ENCODE measurements around the gene SORBS2.
"Not testable (repeated sequence)": the region's sequence is repeated elsewhere in the genome, so short reads cannot be mapped to it uniquely, and the experiment has no call there.

Gene SORBS2

GRCh38 chr4:185559251-185559914 is 252.6 kb downstream of the SORBS2 start:
- not testable (repeated sequence) for DNase-seq (ENCODE audit: low read depth in 2 of 2)

GRCh38 chr4:185554365-185555126 is 257.4 kb downstream of the SORBS2 start:
- DNase-seq (ENCODE audit: low read depth in 2 of 2): no peak

DNA sequence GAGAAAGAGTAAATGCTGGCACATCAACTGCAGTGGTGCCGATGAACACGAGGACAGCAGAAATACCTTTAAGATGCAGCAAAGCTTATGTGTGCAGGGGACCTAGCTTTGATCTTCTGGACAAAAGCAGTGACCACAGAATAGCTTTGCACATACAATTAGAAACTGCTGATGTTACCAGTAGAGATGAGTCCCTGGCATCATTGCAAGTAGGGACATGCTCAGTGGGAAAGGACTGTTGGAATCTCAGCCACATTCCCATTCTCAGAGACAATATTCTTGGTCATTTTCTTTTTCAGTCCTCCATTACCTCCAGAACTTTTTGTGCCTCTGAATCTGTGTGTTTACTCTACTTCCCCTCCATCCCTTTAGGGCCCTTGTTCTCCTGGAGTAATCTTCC is 259.7 kb downstream of the SORBS2 start:
- no peak for DNase-seq (ENCODE audit: low read depth in 2 of 2)

DNA sequence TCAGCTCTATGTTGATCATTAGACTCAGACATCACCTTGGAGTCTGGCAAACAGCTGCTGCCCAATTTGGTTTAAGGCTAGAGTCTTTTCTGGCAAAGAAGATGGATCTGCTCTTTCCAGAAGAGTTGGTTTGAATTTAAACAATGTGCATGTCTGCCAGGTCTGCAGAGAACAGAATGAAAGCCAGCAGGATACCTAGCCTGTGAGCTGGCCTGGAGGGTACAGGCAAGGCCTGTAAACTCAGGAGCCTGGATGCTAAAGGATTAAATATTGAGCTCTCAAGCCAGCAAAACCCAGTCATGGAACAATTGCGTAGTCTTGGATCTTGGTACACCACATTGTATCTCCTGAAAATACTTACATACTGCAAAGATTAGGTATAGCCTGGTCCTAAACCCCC is 261.1 kb downstream of the SORBS2 start:
- no peak for DNase-seq (ENCODE audit: low read depth in 2 of 2)

DNA sequence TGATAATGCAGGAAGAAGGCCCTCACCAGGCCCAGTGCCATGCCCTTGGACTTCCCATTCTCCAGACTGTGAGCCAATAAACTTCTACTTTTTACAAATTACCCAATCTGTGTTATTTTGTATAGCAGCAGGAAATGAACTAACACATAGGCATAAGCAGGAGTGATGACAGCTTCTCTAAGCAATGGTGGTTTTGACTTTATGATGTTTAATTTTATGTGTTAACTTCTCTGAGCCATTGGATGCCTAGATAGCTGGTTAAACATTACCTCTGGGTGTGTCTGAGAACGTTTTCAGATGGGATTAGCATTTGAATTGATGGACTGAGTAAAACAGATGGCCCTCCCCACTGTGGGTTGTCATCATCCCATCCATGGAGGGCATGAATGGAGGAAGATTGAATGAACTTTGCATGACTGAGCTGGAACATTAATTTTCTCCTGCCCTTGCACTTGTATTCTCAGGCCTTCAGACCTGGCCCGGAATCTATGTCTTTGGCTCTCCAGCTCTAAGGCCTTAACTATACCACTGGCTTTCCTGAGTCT is 262.8 kb downstream of the SORBS2 start:
- DNase-seq (ENCODE audit: low read depth in 2 of 2): no peak

DNA sequence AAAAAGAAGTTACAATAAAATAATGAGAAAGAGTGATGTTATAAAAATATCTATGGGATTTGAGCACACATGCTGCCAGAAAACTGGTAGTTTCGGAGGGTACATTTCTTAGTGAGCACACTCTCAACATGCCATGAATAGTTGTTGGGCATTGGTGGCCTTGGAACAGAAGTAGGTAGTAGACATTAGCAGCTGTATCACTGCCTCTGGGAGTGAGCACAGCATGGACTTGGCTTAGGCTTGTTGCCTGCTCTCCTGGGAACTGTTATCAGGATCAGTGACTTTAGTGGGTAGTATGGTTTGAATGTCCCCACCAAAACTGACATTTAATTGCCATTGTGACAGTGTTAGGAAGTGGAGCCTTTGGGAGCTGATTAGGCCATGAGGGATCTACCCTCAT is 263.4 kb downstream of the SORBS2 start:
- DNase-seq (ENCODE audit: low read depth in 2 of 2): no peak

DNA sequence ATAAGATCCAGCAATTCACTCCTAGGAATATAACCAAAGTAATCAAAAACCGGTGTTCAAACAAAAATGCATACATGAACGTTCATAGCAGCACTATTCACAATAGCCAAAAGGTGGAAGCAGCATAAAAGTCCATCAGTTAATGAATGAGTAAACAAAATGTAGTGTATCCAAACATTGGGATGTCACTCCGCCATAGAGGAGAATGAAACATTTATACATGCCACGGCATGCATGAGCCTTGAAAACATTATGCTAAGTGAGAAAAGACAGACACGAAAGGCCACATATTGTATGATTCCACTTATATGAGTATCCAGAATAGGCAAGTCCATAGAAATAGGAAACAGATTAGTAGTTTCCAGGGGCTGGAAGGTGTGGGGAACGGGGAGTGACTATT is 265.7 kb downstream of the SORBS2 start:
- DNase-seq (ENCODE audit: low read depth in 2 of 2): no peak

- DNase-seq (ENCODE audit: low read depth in 2 of 2): no peak
Measured at GRCh38 chr4:185542626-185543315, 269.2 kb downstream of the SORBS2 start.

- DNase-seq (ENCODE audit: low read depth in 2 of 2): no peak
Measured at GRCh38 chr4:185541251-185541727, 270.7 kb downstream of the SORBS2 start.

DNA sequence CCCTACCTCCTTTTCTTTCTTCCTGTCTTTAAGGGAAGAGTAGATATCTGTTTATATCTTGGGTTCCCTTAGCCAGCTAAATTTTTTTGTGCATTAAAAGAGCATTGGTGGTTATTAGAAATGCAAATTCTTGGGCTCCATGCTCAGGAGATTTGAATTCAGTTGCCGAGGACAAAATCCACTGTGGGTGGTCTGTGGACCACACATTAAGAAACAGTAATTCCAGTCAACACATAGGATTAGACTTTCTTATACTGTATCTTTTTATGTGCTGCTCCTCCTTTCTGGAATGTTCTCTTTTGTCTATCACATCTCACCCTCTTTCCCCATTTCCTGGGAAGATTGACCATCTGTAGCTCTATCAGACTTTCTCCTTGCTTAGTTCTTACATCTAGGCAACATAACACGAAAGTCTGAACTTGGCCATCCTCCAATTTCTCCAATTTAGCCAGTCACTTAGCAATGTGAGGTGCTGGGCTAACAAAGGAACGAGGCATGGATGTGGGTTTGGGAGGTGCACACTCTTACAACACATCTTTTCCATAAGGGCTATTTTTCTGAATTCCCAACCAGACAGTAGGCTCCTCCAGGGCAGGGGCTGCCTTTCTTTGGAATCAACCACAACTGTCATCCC is 271.4 kb downstream of the SORBS2 start:
- DNase-seq (ENCODE audit: low read depth in 2 of 2): no peak

GRCh38 chr4:185540040-185540439 is 272.0 kb downstream of the SORBS2 start:
- DNase-seq (ENCODE audit: low read depth in 2 of 2): no peak

DNA sequence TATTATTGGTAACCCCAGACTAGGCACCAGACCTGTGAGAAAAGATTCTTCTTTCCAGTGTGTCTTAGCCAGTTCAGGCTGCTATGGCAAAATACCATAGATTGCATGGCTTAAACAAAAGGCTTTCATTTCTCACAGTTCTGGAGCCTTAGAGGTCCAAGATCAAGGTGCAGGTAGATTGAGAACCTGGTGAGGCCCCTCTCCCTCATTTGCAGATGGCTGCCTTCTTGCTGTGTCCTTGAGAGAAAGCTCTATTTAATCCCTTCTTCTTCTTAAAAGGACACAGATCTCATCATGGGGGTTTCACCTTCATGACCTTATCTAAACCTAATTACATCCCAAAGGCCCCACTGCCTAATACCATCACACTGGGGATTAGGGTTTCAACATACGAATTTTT is 273.2 kb downstream of the SORBS2 start:
- no peak for DNase-seq (ENCODE audit: low read depth in 2 of 2)

GRCh38 chr4:185536411-185536709 is 275.6 kb downstream of the SORBS2 start:
- DNase-seq (ENCODE audit: low read depth in 2 of 2): no peak

GRCh38 chr4:185535612-185536410 is 276.2 kb downstream of the SORBS2 start:
- DNase-seq (ENCODE audit: low read depth in 2 of 2): no peak

Measured in stimulated activated CD8-positive, alpha-beta memory T cell treated with anti-CD3 and anti-CD28 coated beads, Interleukin-15, amount 100 ng/mL, for 48 hours (primary cell).